GM19025 (cell line): ENCODE data around the gene DDR2.
"Not testable (repeated sequence)": the region's sequence is repeated elsewhere in the genome, so short reads cannot be mapped to it uniquely, and the experiment has no call there.

Experiments
- ATAC-seq: cut with Tn5 transposase; IDR thresholded peaks from one replicate; pipeline ENCODE4 v1.9.1; 2021; ENCODE audit warnings: mild to moderate bottlenecking, low read depth, moderate library complexity; ENCODE audit not compliant: unreplicated experiment

Gene DDR2

GRCh38 chr1:162753001-162753658 is 120.9 kb downstream of the DDR2 start:
- ATAC-seq, result no peak

- no peak for ATAC-seq
Observed at GRCh38 chr1:162753998-162754585, 121.8 kb downstream of the DDR2 start.

GRCh38 chr1:162755306-162755705 is 123.0 kb downstream of the DDR2 start:
- ATAC-seq, result no peak

- no peak for ATAC-seq
Observed at GRCh38 chr1:162756523-162756922, 124.3 kb downstream of the DDR2 start.

- ATAC-seq, result no peak
Observed at GRCh38 chr1:162757476-162757875, 125.2 kb downstream of the DDR2 start.

- ATAC-seq, result no peak
Observed at GRCh38 chr1:162765788-162766187, 133.5 kb downstream of the DDR2 start.

- ATAC-seq, result no peak
Observed at GRCh38 chr1:162772571-162773154, 140.4 kb downstream of the DDR2 start.

GRCh38 chr1:162774007-162774406 is 141.7 kb downstream of the DDR2 start:
- ATAC-seq, result no peak

- no peak for ATAC-seq
Observed at GRCh38 chr1:162779043-162779442, 146.8 kb downstream of the DDR2 start.

- no peak for ATAC-seq
Observed at GRCh38 chr1:162782671-162783070, 150.4 kb downstream of the DDR2 start.

GRCh38 chr1:162784926-162785325 is 152.7 kb downstream of the DDR2 start:
- ATAC-seq, result not testable (repeated sequence)

GRCh38 chr1:162788783-162789182 is 156.5 kb downstream of the DDR2 start:
- not testable (repeated sequence) for ATAC-seq

- ATAC-seq, result peak; percentile 99
Observed at GRCh38 chr1:162790303-162790984, 158.2 kb downstream of the DDR2 start, which contains the start of gene HSD17B7. TSS of gene HSD17B7 (plus strand) at chr1:162790702. CDS start at chr1:162790801, 99 bp downstream.

GRCh38 chr1:162790985-162791357 is 158.7 kb downstream of the DDR2 start:
- ATAC-seq, result not testable (repeated sequence)

GRCh38 chr1:162794284-162794683 is 162.0 kb downstream of the DDR2 start:
- not testable (repeated sequence) for ATAC-seq

- ATAC-seq, result not testable (repeated sequence)
Observed at GRCh38 chr1:162796617-162797279, 164.5 kb downstream of the DDR2 start.

- ATAC-seq, result not testable (repeated sequence)
Observed at GRCh38 chr1:162799995-162800830, 167.9 kb downstream of the DDR2 start.

- ATAC-seq, result not testable (repeated sequence)
Observed at GRCh38 chr1:162807503-162807902, 175.2 kb downstream of the DDR2 start.

- not testable (repeated sequence) for ATAC-seq
Observed at GRCh38 chr1:162812357-162812756, 180.1 kb downstream of the DDR2 start.

GRCh38 chr1:162818136-162818535 is 185.9 kb downstream of the DDR2 start:
- not testable (repeated sequence) for ATAC-seq
